Calu3 (cell line): ENCODE data around the gene TMEM178B. TPM values are rescaled to one million over a fixed set of nuclear protein-coding genes. Genes with fewer than 3 reads are reported as not detected.

ENCODE experiments used
- BruUV-seq: library from RNA; stranded (reverse); fragments of 400-500 nt; replicated peaks from 2 replicates; lab custom pipeline; 2021; lab: Mats Ljungman, UMichigan
- CTCF ChIA-PET: fragments of 300-600 bp; sonication (Branson Sonifier 250); formaldehyde crosslinking; loops from one replicate; lab custom pipeline; 2022; ENCODE audit warnings: antibody characterized with exemption; lab: Charles Lee
- DNase-seq: peaks from one replicate; pipeline ENCODE4 v3.0.0; 2022
- H3K27ac Mint-ChIP-seq: one replicate; pipeline ENCODE4 v1.8.0; 2022; ENCODE audit warnings: mixed read lengths; ENCODE audit not compliant: unreplicated experiment
- H3K27me3 Mint-ChIP-seq: one replicate; pipeline ENCODE4 v1.8.0; 2022; ENCODE audit warnings: mixed read lengths; ENCODE audit not compliant: unreplicated experiment
- H3K36me3 Mint-ChIP-seq: one replicate; pipeline ENCODE4 v1.8.0; 2022; ENCODE audit warnings: mild to moderate bottlenecking, moderate library complexity, mixed read lengths; ENCODE audit not compliant: insufficient read depth, unreplicated experiment
- H3K4me1 Mint-ChIP-seq: one replicate; pipeline ENCODE4 v1.8.0; 2022; ENCODE audit warnings: mild to moderate bottlenecking, low read depth, mixed read lengths; ENCODE audit not compliant: unreplicated experiment
- H3K4me3 Mint-ChIP-seq: one replicate; pipeline ENCODE4 v1.8.0; 2022; ENCODE audit warnings: mild to moderate bottlenecking, low read depth, moderate library complexity, mixed read lengths; ENCODE audit not compliant: unreplicated experiment
- H3K9me3 Mint-ChIP-seq: one replicate; pipeline ENCODE4 v1.8.0; 2022; ENCODE audit warnings: low read depth, mixed read lengths; ENCODE audit not compliant: unreplicated experiment
- intact Hi-C: fragments of 100-400 bp; cut with micrococcal nuclease; formaldehyde crosslinking; loops from one replicate; pipeline ENCODE4 v1.10.0; 2022; ENCODE audit not compliant: unreplicated experiment
- total RNA-seq: library from RNA; stranded (reverse); gene quantifications from 2 replicates; pipeline ENCODE4 v1.2.3, GENCODE V29; 2022
- TF ChIP-seq, protein P1 (sequence below): fragments of 200-600 bp; IDR thresholded peaks from one replicate; pipeline ENCODE4 v1.8.0; 2022; ENCODE audit warnings: antibody characterized with exemption; ENCODE audit not compliant: unreplicated experiment

The TMEM178B gene
- total RNA-seq, 1 experiment from 2014 or later, result 1.5 TPM

DNA sequence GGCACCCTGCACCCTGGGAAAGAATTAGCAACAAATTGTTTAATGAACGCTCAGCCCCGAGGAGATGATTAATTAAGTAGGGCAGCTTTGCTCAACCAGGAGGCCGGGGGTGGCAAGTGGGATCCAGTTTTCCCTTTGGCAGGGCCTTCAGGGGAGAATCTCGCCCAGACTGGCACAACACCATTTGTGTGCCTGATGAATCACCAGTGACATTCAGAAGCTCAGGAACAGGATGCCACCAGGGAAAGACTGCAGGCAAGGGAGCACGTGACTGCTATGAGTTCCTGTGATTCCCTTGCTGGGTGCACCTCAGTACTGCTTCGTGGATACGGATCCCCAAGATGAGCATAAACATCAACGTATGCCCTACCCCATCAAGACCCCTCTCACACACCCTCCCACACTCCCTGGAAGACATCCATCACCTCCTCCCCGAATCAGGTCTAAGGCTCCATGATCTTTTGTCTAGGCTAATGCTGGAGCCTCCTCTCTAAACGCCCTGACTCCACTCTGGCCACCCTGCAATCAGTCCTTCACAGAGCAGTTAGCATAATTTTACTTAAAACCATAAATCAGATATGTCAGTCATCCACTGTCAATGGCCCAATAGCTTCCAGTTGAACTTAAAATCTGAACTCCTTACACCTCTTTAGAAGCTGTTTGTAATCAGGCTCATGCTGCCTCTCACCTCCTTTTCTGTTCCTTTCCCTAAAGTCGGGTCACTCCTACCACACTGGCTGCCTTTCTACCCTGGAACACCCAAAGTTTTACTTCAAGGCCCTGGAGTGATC is 368.2 kb downstream of the TMEM178B start:
- Mint-ChIP-seq H3K36me3 (no peaks in the 10 kb centered on the region), H3K9me3 (no peaks in the 10 kb centered on the region), H3K27ac (no peak overlapping the region), H3K4me3 (no peak overlapping the region), H3K27me3 (no peaks in the 10 kb centered on the region), H3K4me1 (no peaks in the 10 kb centered on the region)
- TF ChIP-seq, protein P1, sequence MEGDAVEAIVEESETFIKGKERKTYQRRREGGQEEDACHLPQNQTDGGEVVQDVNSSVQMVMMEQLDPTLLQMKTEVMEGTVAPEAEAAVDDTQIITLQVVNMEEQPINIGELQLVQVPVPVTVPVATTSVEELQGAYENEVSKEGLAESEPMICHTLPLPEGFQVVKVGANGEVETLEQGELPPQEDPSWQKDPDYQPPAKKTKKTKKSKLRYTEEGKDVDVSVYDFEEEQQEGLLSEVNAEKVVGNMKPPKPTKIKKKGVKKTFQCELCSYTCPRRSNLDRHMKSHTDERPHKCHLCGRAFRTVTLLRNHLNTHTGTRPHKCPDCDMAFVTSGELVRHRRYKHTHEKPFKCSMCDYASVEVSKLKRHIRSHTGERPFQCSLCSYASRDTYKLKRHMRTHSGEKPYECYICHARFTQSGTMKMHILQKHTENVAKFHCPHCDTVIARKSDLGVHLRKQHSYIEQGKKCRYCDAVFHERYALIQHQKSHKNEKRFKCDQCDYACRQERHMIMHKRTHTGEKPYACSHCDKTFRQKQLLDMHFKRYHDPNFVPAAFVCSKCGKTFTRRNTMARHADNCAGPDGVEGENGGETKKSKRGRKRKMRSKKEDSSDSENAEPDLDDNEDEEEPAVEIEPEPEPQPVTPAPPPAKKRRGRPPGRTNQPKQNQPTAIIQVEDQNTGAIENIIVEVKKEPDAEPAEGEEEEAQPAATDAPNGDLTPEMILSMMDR, result no peak
- intact Hi-C loops, result no loop called here
- no TSS peak for BruUV-seq
- CTCF ChIA-PET, result no interaction called here
- no peak for DNase-seq

DNA sequence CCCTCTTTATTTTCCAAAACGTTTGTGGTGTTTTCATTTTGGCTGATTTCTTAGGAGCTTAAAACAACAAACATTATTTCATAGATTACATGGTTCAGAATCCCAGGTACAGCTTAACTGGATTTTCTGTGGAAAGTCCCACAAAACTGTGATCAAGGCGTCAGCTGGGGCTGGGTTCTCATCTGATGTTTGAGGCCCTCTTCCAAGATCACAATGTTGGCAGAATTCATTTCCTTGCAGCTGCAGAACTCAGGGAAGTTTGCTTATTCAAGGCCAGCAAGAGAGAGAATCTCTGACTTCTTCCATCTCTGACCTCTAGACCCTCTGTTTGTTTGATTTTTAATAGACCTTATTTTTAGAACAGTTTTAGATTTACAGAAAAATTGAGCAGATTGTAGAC is 368.9 kb downstream of the TMEM178B start:
- Mint-ChIP-seq H3K9me3 (no peaks in the 10 kb centered on the region), H3K27ac (no peak overlapping the region), H3K36me3 (no peaks in the 10 kb centered on the region), H3K27me3 (no peaks in the 10 kb centered on the region), H3K4me1 (no peaks in the 10 kb centered on the region), H3K4me3 (no peak overlapping the region)
- intact Hi-C loops, result no loop called here
- no TSS peak for BruUV-seq
- TF ChIP-seq, protein P1, result no peak
- CTCF ChIA-PET, result no interaction called here
- DNase-seq, result no peak

DNA sequence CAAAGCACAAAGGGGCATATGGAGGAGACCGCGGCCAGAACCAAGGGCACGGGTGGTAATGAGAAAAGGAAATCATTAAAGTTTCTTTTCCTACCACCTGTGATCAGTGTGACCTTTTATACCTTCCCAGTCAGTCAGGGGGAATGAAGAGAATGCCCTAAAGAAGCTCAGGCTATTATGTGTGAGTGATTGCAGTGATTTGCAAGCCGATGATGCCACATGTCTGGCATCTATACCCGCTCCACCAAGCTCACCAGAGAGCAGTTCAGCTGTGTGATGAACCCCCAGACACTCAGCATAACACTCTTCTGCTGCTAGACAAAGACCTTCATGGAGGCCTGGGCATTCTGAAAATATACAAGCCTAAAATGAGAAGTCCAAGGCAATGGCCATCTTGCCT is 371.1 kb downstream of the TMEM178B start:
- no peaks in the 10 kb centered on the region for H3K27me3 Mint-ChIP-seq
- intact Hi-C loops, result no loop called here
- no peak overlapping the region for H3K4me3 Mint-ChIP-seq
- no TSS peak for BruUV-seq
- CTCF ChIA-PET, result interaction anchor here (0.6 kb wide), 1 partner anchor 1152 kb away, joined by 4 read pairs; no protein-coding TSS in a partner anchor
- peaks cover 3% of the 10 kb centered on the region for H3K9me3 Mint-ChIP-seq
- H3K36me3 Mint-ChIP-seq, result no peaks in the 10 kb centered on the region
- no peaks in the 10 kb centered on the region for H3K4me1 Mint-ChIP-seq
- DNase-seq, result no peak
- TF ChIP-seq, protein P1, result no peak
- H3K27ac Mint-ChIP-seq, result no peak overlapping the region

DNA sequence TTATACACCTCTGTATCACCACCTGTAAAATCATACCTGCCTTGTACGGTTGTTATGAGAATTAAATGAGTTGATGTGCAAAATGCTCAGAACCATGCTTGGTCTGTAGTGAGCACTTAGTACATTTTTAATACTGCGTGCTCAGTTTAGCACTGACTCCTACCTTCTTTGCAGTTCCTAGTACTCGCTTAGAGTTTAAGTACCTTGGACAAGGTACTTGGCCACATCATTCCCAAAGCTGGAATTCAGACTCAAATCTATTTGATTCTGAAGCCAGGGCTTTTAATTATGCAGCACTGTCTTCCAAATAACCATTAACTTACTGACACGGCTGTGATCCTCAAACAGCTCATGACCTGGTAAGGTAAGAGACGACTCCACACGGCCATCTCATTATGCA is 377.4 kb downstream of the TMEM178B start:
- Mint-ChIP-seq H3K27ac (no peak overlapping the region), H3K9me3 (peaks cover 6% of the 10 kb centered on the region), H3K27me3 (peaks cover 13% of the 10 kb centered on the region), H3K4me1 (no peaks in the 10 kb centered on the region), H3K36me3 (no peaks in the 10 kb centered on the region), H3K4me3 (no peak overlapping the region)
- DNase-seq, result no peak
- BruUV-seq, result no TSS peak
- TF ChIP-seq, protein P1, result no peak
- CTCF ChIA-PET, result no interaction called here
- intact Hi-C loops, result no loop called here
